Lower leg skin (tissue), 3 donors: ENCODE measurements around the gene RNF43.

Experiments used
- CTCF ChIP-seq, 3 donors: fragments of 450-650 bp; IDR thresholded peaks; one replicate each; pipeline ENCODE4 v1.5.1; 2016; ENCODE audit warnings: antibody characterized with exemption in 3 of 3, mild to moderate bottlenecking in 3 of 3, moderate library complexity in 2 of 3
- POLR2A ChIP-seq, 2 donors: fragments of 450-650 bp; IDR thresholded peaks; one replicate each; pipeline ENCODE4 v1.6.1; 2016 to 2017; ENCODE audit warnings: antibody characterized with exemption in 2 of 2, mild to moderate bottlenecking in 1 of 2, moderate library complexity in 1 of 2

GRCh38 chr17:58412961-58413586, 4.3 kb downstream of the RNF43 start:
- no peak for TF ChIP-seq CTCF (IDR thresholded peaks at IDR 0.05)
- no peak for TF ChIP-seq POLR2A (IDR thresholded peaks at IDR 0.05)
